ENCODE data around the gene LZTFL1. TPM values are rescaled to one million over a fixed set of nuclear protein-coding genes. Genes with fewer than 3 reads are reported as not detected.

LZTFL1 gene
- total and polyA plus RNA-seq, 4 donors: 3.4 to 11.8 (median 5.7) TPM

- H3K4me3 ChIP-seq (ENCODE audit: low read depth in 1 of 3, low read length in 3 of 3): no peak overlapping the region
- no peaks in the 10 kb centered on the region for H3K36me3 ChIP-seq (ENCODE audit: control insufficient read depth in 4 of 4, insufficient read depth in 3 of 4, low read depth in 1 of 4, low read length in 3 of 4)
- WGBS: 94% methylated on average over 2 of the region's 2 CpGs
- DNase-seq (ENCODE audit: low spot score): no peak
- TF ChIP-seq YY1 (IDR thresholded peaks at IDR 0.05) (no peak), FOXA2 (IDR thresholded peaks at IDR 0.05) (no peak), HNF4G (IDR thresholded peaks at IDR 0.05) (no peak), HNF4A (conservative IDR thresholded peaks at IDR 0.05) (no peak), FOXA1 (IDR thresholded peaks at IDR 0.05) (no peak), SP1 (IDR thresholded peaks at IDR 0.05) (no peak), GABPA (IDR thresholded peaks at IDR 0.05 in 1 of 2, conservative IDR thresholded peaks at IDR 0.05 in 1 of 2) (no peak), RXRA (IDR thresholded peaks at IDR 0.05) (no peak), CTCF (IDR thresholded peaks at IDR 0.05; ENCODE audit: low read depth, low read length, missing input control) (no peak), EGR1 (IDR thresholded peaks at IDR 0.05; ENCODE audit: low read depth in 2 of 2) (no peak), NR2F2 (IDR thresholded peaks at IDR 0.05) (no peak)
- TF ChIP-seq, protein P1, sequence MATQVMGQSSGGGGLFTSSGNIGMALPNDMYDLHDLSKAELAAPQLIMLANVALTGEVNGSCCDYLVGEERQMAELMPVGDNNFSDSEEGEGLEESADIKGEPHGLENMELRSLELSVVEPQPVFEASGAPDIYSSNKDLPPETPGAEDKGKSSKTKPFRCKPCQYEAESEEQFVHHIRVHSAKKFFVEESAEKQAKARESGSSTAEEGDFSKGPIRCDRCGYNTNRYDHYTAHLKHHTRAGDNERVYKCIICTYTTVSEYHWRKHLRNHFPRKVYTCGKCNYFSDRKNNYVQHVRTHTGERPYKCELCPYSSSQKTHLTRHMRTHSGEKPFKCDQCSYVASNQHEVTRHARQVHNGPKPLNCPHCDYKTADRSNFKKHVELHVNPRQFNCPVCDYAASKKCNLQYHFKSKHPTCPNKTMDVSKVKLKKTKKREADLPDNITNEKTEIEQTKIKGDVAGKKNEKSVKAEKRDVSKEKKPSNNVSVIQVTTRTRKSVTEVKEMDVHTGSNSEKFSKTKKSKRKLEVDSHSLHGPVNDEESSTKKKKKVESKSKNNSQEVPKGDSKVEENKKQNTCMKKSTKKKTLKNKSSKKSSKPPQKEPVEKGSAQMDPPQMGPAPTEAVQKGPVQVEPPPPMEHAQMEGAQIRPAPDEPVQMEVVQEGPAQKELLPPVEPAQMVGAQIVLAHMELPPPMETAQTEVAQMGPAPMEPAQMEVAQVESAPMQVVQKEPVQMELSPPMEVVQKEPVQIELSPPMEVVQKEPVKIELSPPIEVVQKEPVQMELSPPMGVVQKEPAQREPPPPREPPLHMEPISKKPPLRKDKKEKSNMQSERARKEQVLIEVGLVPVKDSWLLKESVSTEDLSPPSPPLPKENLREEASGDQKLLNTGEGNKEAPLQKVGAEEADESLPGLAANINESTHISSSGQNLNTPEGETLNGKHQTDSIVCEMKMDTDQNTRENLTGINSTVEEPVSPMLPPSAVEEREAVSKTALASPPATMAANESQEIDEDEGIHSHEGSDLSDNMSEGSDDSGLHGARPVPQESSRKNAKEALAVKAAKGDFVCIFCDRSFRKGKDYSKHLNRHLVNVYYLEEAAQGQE (IDR thresholded peaks at IDR 0.05): no peak
- TF ChIP-seq, protein P2, sequence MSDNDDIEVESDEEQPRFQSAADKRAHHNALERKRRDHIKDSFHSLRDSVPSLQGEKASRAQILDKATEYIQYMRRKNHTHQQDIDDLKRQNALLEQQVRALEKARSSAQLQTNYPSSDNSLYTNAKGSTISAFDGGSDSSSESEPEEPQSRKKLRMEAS (IDR thresholded peaks at IDR 0.05): no peak
- TF ChIP-seq, protein P3, sequence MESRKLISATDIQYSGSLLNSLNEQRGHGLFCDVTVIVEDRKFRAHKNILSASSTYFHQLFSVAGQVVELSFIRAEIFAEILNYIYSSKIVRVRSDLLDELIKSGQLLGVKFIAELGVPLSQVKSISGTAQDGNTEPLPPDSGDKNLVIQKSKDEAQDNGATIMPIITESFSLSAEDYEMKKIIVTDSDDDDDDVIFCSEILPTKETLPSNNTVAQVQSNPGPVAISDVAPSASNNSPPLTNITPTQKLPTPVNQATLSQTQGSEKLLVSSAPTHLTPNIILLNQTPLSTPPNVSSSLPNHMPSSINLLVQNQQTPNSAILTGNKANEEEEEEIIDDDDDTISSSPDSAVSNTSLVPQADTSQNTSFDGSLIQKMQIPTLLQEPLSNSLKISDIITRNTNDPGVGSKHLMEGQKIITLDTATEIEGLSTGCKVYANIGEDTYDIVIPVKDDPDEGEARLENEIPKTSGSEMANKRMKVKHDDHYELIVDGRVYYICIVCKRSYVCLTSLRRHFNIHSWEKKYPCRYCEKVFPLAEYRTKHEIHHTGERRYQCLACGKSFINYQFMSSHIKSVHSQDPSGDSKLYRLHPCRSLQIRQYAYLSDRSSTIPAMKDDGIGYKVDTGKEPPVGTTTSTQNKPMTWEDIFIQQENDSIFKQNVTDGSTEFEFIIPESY (IDR thresholded peaks at IDR 0.05): no peak
- H3K27ac ChIP-seq (ENCODE audit: low read depth in 1 of 2, low read length in 2 of 2): no peak overlapping the region
- peaks cover 0 to 2% (median 0%) of the 10 kb centered on the region in 4 donors for H3K9me3 ChIP-seq (ENCODE audit: control insufficient read depth in 4 of 4, low read length in 3 of 4)
- H3K9ac ChIP-seq (ENCODE audit: low read depth in 1 of 2, low read length in 2 of 2): no peak overlapping the region
- no peaks in the 10 kb centered on the region for H3K4me1 ChIP-seq (ENCODE audit: control insufficient read depth in 4 of 4, insufficient read depth in 4 of 4, low read length in 3 of 4)
- no peaks in the 10 kb centered on the region for H3K27me3 ChIP-seq (ENCODE audit: control insufficient read depth in 4 of 4, insufficient read depth in 4 of 4, low read length in 3 of 4)
These were observed 26.3 kb upstream of the LZTFL1 start for GRCh38 chr3:45868213-45868612.

GRCh38 chr3:45865563-45865962, 23.6 kb upstream of the LZTFL1 start:
- 78% methylated on average over 6 of the region's 6 CpGs for WGBS
- TF ChIP-seq JUND (IDR thresholded peaks at IDR 0.05) (no peak), RAD21 (IDR thresholded peaks at IDR 0.05) (no peak), TAF1 (conservative IDR thresholded peaks at IDR 0.05) (no peak), YY1 (IDR thresholded peaks at IDR 0.05) (no peak), RXRA (IDR thresholded peaks at IDR 0.05) (no peak), CTCF (IDR thresholded peaks at IDR 0.05; ENCODE audit: low read depth, low read length, missing input control) (no peak)
- TF ChIP-seq, protein P3 (IDR thresholded peaks at IDR 0.05): no peak
- TF ChIP-seq, protein P4, sequence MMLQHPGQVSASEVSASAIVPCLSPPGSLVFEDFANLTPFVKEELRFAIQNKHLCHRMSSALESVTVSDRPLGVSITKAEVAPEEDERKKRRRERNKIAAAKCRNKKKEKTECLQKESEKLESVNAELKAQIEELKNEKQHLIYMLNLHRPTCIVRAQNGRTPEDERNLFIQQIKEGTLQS (IDR thresholded peaks at IDR 0.05): no peak

More at GRCh38 chr3:45865563-45865962, 23.6 kb upstream of the LZTFL1 start:
- Histone ChIP-seq H3K36me3 (ENCODE audit: control insufficient read depth in 4 of 4, insufficient read depth in 3 of 4, low read depth in 1 of 4, low read length in 3 of 4) (no peaks in the 10 kb centered on the region), H3K4me1 (ENCODE audit: control insufficient read depth in 4 of 4, insufficient read depth in 4 of 4, low read length in 3 of 4) (peaks cover 0 to 17% (median 12%) of the 10 kb centered on the region in 4 donors), H3K27ac (ENCODE audit: low read depth in 1 of 2, low read length in 2 of 2) (no peak overlapping the region), H3K4me3 (ENCODE audit: low read depth in 1 of 3, low read length in 3 of 3) (no peak overlapping the region), H3K9ac (ENCODE audit: low read depth in 1 of 2, low read length in 2 of 2) (no peak overlapping the region), H3K27me3 (ENCODE audit: control insufficient read depth in 4 of 4, insufficient read depth in 4 of 4, low read length in 3 of 4) (no peaks in the 10 kb centered on the region), H3K9me3 (ENCODE audit: control insufficient read depth in 4 of 4, low read length in 3 of 4) (peaks cover 0 to 3% (median 0%) of the 10 kb centered on the region in 4 donors)
- no peak for DNase-seq (ENCODE audit: low spot score)
